LoVo (cell line): ENCODE data around the gene TMEM131L.
"Not testable (repeated sequence)": the region's sequence is repeated elsewhere in the genome, so short reads cannot be mapped to it uniquely, and the experiment has no call there.

ENCODE experiments used
- DNase-seq: peaks from one replicate; pipeline ENCODE4 v3.0.0-alpha.2; 2016; ENCODE audit warnings: low spot score

Gene TMEM131L

DNA sequence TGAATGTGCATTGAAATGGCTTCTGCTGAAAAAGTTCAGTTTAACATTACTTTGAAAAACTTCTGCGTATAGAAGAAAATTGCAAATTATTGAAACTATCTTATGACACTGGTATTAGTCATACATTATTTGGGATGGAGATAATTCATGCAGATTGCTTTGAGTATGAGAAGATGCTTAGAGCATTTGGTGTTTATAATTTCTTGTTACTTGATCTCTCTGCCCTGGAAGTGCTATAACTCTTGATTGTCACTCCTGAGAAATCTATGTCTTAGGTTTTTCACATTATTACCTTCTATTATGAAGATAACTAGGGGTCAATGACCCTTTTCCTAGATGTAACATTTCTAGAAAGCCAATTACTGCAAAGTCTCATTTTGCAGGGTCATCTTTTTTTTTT lies 36.4 kb downstream of the TMEM131L start:
- DNase-seq = no peak

DNA sequence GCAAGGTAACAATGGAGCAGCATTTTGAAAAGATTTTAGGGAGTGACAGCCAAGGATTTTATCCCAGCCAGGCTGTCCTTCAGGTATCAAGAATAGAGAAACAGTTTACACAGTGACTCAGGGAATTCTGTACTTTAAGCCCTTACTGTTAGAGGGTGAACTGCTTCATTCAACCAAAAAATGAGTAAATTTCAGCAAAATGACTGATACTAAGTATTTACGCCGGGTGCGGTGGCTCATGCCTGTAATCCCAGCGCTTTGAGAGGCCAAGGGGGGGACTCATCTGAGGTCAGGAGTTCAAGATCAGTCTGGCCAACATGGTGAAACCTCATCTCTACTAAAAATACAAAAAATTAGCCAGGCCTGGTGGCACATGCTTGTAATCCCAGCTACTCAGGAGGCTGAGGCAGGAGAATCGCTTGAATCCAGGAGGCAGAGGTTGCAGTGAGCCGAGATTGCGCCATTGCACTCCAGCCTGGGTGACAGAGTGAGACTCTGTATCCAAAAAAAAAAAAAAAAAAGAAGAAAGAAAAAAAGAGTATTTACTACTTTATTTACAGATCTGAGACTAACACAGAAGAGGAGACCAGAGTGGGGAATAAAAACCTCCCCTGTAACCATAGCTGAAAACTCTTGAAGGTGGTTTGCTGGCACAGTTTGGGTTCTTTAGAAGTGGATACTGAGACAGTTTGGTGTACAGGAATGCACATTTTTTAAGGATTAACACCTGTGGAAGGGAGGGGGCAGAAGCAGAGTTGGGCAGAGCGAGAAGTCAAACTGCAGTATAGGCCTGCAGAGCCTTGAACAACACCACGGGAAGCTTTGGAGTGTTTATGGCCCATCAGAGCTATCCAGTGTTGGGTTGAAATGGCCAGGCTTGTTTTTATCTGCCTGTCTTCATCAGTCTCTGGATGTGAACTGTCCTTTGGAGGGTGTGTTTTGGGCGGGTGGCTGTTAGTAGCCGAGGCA lies 40.5 kb downstream of the TMEM131L start:
- no peak for DNase-seq

DNA sequence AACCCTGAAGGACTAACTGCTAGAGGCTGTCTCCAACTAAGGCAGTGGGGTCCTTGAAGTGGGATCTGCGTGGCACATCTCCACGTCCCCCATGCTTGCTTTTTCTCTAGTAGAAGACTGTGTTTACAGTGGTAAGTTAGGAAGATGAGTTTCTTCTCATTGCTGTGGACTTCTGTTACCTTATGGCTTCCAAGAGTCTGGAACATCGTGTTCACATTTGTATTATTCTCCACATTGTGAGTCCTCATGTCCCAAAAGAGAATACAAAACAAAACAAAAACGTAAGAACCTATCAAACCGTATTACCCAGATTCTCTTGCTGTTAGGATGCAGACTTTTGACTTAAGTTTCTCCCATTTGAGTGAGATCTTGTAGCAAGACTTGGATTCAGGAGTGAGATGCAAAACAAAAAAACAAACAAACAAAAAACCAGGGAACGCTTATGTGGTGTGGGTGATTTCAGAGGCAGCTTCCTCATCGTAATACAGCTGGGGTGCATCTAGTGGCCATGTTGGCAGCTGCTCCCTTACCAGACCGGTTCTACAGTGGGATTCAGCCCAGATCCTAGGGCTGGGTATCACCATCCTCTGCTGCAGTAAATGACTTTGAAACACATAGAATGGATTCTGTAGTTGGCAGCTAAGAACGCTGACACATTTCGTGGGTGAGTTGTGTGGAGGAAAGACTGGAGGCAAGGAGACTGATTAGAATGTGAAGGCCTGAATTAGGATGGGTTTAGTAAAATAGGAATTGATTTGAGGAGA lies 41.3 kb downstream of the TMEM131L start:
- DNase-seq = no peak

DNA sequence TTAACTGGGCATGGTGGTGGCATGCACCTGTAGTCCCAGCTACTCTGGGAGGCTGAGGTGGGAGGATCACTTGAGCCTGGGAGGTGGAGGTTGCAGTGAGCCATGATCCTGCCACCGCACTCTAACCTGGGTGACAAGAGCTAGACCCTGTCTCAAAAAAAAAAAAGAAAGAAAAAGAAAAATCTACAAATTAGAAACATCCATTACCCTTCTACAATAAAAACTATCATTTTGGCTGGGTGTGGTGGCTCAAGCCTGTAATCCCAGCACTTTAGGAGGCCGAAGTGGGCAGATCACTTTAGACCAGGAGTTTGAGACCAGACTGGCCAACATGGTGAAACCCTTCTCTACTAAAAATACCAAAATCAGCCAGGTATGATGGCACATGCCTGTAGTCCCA lies 43.1 kb downstream of the TMEM131L start:
- not testable (repeated sequence) for DNase-seq

DNA sequence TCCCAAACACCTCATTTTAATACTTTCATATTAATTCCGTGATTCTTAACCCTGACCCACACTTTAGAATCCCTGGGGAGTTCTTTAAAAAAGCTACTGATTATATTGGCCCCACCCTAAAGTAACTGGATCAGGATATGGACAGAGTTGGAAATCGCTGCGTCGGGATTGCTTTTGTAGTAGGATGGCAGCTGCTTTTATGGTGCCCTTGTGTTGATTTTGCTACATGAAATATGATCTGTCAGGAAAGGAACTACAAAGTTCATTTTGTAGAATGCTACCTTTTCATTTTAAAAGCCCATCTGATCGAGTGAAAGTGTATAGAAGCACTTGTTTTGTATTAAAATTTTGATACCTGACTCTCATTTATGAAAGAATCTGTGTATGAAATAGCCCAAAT lies 43.6 kb downstream of the TMEM131L start:
- no peak for DNase-seq

DNA sequence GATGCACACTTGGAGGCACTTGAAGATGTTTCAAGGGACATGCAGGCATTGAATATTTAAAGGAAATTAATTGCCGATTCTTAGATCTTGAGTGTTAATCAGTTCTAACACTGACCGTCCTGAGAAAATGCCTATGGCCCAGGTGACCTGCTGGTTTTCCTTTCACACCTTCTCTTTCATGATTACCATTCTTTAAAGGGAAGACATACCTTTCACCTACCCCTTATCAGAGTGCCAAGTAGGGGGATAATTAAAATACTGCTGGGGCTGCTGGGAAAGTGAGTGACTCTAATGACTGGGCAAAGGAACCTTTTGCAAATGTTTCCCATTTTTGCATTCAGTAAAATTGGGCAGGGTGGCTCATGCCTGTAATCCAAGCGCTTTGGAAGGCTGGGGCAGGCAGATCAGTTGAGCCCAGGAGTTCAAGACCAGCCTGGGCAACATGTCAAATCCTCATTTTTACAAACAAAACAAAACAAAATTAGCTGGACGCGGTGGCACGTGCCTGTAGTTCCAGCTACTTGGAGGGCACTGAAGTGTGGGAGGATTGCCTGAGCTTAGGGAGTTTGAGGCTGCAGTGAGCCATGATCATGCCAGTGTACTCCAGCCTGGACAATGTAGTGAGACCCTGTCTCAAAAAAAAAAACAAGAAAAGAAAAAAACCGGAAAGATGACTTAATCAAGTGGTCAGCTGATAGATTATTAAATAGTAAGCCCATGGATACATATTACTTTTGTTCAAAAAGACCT lies 44.3 kb downstream of the TMEM131L start:
- no peak for DNase-seq

DNA sequence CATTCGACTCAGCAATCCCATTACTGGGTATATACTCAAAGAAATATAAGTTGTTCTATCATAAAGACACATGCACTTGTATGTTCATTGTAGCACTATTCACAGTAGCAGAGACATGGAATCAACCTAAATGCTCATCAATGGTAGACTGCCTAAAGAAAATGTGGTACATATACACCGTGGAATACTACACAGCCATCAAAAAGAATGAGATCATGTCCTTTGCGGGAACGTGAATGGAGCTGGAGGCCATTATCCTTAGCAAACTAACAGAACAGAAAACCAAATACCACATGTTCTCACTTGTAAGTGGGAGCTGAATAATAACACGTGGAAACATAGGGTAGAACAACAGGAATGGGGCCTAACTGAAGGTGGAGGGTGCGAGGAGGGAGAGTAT lies 44.9 kb downstream of the TMEM131L start:
- no peak for DNase-seq

DNA sequence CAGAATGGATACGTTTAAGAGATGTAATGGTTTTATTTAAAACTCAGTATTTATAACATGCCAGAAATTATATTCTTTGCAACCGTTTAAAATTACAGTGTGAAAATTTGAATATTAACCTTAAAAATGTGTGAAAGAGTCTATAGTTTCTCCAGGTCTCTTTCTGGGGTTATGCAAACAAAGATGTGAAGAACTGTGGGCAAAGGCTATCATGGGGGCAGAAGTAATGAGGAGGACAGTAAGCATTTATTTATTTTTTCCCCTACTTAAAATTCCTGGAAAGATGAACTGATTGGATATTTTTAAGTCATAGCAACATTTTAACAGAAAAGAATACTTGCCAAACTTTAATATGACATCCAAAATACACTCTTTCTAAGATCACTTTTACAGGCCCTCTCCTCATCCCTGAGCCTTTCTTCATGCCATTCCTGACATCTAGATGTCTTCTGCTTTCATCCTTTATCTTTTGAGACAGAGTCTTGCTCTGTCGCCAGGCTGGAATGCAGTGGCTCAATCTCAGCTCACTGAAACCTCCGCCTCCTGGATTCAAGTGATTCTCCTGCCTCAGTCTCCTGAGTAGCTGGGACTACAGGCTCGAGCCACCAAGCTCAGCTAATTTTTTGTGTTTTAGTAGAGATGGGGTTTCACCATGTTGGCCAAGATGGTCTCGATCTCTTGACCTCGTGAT lies 46.1 kb downstream of the TMEM131L start:
- no peak for DNase-seq

DNA sequence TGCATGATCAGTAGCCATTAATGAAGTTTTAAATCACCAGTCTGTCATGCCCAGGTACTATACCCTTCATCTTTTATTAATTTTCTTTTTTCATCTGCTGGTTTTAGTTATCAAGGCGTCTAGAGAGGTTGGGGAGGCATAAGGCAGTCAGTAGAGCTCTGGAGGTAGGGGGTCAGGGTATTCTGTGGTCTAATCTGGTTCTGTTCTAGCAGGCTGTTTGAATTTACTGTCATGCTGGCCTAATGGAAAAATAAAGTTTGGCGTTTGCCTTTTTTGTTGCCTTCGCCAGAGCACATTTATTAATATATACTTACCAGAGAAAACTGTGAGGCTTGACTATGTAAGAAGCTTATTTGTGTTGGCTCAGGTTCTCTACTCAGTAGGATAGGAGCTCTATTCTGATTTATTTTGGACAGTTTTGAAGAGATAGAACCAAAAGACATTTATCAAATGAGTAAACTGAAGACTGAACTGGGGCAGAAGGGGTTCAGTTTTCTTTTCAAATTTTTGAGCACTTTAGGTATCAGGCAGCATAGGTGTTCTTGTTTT lies 46.9 kb downstream of the TMEM131L start:
- no peak for DNase-seq

DNA sequence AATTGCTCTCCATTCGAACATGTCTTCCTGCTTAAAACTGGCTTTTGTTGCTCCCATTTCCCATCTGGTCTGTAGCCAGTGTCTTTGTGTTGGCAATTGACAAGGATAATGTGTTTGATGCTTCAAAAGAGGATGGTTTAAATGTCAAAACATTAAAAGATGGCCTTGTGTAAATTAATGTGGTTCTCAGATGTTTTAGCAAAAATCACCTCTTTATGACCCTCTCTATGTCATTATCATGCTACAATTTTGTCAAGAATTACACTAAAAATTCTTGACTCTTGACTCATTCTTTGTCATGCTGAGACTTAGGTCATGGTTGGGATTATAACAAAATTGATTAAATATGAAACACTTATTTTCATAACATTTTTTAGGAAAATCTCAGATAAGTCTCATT lies 47.4 kb downstream of the TMEM131L start:
- peak; percentile 9 for DNase-seq

DNA sequence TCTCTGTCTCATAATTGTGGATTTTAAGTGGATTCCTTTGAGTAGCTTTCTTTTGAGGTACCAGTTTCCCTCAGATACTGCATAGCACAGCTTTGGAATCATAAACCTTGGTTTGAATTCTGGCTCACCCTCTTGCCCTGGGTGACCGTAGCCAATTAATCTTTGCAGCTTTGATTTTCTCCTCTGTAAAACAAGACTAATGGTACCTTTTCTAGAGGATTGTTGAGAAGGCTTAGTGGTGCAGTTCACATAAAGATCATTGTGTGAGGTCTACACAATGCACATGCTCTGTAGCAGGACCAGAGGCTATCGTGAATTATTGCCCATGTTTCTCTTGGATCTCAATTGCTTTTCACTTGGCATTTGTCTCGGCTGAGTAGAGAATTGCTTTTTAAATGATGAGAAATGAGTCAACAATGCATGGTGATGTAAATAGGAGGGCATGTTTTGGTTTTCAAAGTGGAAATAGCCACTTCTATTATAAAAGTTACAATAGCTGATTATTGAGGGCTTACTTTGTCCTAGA lies 47.9 kb downstream of the TMEM131L start:
- DNase-seq = no peak

DNA sequence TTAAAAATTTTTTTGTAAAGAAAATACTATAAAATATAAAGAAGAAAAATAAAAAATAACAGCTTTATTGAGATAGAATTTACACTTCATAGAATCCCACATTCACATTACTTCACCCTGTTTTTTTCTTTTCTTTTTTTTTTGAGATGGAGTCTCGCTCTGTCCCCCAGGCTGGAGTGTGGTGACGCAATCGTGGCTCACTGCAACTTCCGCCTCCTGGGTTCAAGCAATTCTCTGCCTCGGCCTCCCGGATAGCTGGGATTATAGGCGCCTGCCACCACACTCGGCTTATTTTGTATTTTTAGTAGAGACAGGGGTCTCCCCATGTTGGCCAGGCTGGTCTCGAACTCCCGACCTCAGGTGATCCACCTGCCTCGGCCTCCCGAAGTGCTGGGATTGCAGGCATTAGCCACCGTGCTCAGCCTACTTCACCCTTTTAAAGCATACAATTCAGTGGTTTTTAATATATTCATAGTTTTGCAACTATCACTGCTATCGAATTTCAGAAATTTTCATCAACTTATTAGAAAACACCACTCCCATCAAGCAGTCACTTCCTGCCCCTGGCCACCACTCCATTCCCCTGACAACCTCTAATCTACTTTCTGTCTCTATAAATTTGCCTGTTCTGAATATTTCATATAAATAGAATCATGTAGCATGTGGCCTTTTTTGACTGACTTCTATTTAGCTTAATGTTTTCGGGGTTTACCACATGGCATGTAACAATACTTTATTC lies 48.7 kb downstream of the TMEM131L start:
- DNase-seq = no peak

DNA sequence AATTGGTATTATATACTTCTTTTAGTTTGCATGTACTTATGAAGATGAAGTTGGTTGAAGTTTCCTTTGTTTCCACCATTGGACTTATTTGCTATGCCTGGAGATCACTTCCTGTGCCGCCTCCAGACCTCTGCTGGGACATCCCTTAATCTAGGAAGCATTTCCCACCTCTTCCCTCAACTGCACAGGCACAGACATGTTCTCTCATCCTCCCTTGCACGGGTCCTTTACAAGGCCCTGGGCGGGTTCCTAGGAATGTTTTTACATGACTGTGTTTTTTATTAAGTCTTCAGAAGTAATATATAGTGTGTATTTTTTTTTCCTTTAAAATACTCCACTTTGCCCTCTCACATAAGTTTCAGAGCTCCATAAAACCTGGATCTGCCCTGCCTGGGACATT lies 51.0 kb downstream of the TMEM131L start:
- DNase-seq = no peak

DNA sequence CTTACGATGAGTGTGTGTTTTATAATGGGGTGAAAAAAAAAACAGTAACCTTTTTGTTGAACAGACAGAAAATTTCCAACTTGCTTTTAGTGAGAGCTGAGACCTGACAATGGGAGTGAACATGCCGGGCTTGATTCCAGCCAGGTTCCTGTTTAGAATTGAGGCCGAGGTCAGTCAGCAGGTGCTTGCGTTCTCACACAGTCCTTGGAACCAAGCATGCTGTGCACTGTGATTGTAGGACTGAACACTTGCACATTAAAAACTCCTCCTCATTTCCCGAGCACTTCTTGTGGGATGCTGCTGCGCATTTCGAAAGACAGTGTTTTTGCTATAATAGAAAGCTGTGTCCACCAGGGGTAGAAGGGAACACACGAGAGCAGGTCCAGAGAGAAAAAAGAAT lies 51.8 kb downstream of the TMEM131L start:
- DNase-seq = no peak

DNA sequence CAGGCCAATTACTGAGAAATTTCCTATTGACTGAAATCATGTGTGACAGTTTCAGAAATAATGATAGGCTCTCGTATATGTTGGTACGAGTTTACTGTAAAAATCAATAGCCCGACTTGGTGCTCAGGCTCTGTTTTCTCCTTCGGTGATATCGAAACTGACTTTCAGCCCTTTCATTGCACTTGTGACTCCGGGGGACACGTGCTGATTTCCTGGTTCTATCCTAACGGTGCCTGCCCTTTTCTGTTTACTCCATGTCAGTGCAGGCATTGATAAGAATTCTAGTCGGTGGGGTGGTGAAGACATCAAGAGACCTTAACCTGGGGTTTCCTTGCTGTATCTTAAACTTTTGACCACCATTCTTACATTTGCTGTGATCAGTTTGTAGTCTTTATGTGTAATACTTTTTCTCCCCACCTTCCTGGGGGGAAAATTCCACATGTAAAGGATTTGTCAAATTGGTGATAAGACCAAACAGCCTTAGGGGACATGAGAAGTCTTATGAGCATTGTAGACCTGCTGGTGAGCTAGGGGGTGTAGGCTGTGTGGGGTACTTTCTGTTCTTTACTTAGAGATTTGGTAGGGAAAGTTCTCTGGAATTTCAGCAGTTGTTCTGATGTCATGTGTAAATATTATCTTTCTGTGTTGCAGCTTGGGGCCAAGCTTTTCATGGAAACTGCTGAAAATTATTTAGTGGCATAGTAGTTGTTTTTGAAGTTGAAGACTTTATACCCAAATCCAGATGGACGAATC lies 52.7 kb downstream of the TMEM131L start:
- no peak for DNase-seq

DNA sequence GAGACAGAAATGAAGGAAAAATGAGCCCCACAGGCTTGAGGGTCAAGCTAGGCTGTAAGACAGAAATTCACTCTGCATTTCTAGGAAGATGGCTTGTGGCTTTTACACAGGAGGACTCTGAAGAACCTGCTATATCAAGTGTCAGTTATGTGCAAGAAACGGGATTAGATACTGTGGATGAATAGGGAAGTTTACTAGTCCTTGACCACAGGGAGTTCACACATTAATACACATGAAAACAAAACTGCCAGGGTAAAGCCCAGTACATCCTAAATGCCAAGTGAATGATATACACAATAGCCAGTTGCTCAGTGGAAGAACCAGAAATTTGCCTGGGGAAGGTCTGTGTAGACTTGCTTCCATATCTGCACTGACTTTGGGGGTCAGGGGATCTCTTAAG lies 53.5 kb downstream of the TMEM131L start:
- no peak for DNase-seq

DNA sequence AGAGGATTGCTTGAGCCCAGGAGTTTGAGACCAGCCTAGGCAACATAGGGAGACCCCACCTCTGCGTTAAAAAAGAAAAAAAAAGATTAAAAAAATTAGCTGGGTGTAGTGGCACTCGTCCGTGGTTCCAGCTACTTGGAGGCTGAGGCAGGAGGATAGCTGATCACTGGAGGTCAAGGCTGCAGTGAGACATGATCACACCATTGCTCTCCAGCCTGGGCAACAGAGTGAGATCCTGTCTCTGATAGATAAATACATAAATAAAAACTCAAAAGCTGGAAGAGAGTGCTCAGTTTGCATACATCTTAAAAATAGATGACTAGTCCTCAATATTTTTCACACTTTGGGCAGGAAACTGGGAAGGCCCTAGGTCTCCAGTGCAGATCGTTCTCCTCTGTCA lies 54.1 kb downstream of the TMEM131L start:
- no peak for DNase-seq

DNA sequence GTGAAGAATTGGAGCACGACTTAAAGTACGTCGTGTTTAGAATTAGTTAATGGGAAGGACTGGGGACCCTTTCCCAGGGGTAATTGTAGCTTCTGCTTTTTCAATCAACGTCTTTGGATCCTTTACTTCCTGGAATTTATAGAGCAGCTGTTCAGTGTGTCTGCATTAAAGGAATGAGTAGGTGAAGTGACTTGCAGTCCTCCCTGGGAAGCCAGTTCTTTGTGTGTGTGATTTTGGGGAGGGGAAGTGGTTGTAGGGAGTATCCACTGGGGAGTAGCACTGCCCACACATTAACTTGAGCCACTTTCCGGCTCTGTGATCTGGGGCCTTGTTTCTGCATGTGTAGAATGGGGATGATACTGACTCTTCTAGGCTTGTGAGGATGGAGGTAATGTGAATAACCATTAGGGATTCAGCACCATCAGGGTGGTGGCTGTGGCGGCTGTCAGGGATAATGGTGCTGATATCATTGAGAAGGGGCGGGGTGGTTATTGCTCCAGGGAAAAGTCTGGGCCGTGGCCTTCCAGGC lies 54.7 kb downstream of the TMEM131L start:
- DNase-seq = no peak

DNA sequence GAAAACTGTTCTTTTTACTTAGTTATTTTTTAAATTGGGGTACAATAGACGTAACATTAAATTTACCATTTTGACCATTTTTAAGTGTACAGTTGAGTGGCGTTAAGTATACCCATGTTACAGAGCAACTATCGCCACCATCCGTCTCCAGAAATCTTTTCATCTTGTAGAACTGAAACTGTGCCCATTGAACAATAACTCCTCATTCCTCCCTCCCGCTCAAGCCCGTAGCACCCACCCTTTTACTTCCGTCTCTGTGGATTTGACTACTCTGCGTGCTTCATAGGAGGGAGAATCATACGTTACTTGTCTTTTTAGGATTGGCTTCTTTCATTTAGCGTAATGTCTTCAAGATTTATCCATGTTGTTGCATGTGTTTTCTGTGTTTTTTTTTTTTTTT lies 55.3 kb downstream of the TMEM131L start:
- DNase-seq = no peak
